Limb (tissue), 2 donors: ENCODE measurements around the gene DSG3.
A peak's percentile ranks its signal among the peaks of the same experiment; 100 is the strongest.

ENCODE experiments used
- DNase-seq, 2 donors: peaks; one replicate each; pipeline ENCODE4 v3.0.0-alpha.2; 2016; ENCODE audit errors: extremely low spot score in 2 of 2

DSG3 gene

DNA sequence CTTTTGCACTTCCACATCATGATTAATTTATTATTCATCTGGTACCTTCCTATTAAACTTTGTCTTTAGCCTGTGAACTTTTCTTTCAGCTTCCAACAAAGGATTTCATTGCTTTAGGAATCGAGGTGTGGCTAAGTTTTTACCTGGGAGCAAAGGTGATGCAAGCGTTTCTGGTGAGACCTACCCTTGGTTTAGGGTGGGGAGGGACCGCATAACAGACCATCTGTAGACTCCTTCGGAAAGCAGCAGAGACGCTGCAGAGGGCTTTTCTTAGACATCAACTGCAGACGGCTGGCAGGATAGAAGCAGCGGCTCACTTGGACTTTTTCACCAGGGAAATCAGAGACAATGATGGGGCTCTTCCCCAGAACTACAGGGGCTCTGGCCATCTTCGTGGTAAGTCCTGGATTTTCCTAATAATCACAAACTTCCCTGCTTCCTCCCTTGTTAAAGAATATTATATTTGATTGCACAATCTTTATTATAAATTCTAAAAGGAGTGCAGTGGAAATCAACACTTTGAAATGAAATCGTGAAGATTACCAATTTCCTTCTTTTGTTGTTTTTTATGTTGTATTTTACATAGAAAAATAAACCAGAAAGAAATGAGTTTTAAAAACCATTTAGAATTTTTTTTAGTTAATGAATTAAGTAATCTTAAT, at the start of gene DSG3:
TSS of gene DSG3 (plus strand) at position 212 of the 662 bp plus-strand sequence. CDS start at position 349, 137 bp downstream.
- no peak for DNase-seq

- DNase-seq = no peak
Measured at GRCh38 chr18:31398191-31398590, 49.4 kb upstream of the DSG3 start.

- no peak for DNase-seq
Measured at GRCh38 chr18:31399306-31400032, 48.1 kb upstream of the DSG3 start.

GRCh38 chr18:31401156-31402025, 46.1 kb upstream of the DSG3 start:
- no peak for DNase-seq

DNA sequence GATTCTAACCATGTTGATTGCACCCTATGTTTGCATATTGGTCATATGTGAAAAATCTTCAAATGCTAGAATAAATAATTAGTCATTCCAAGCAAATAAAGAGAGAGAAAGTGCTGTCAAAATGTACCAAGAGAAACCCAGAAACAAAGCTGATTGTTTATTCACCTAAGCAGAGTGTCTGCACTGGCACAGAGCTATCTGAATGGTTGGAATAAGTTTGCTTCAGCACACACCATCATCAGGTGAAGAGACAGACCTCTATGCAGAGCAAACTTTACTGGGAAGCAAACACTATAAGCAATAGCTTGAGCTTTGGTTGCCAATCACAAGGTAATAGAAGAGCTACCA, 45.5 kb upstream of the DSG3 start:
- no peak for DNase-seq

DNA sequence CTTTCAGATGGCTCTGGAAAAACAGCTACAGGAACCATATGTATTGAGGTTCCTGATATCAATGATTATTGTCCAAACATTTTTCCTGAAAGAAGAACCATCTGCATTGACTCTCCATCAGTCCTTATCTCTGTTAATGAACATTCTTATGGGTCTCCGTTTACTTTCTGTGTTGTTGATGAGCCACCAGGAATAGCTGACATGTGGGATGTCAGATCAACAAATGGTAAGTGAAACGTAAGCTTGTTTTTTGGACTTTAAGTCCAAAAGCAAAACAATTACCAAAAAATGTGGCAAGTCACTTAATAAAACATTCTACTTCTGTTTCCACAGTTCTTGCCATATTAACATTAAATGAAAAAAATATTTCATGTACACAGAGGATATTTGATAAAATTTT, 44.1 kb upstream of the DSG3 start:
- no peak for DNase-seq

- DNase-seq = no peak
Measured at GRCh38 chr18:31407649-31408048, 39.9 kb upstream of the DSG3 start.

DNA sequence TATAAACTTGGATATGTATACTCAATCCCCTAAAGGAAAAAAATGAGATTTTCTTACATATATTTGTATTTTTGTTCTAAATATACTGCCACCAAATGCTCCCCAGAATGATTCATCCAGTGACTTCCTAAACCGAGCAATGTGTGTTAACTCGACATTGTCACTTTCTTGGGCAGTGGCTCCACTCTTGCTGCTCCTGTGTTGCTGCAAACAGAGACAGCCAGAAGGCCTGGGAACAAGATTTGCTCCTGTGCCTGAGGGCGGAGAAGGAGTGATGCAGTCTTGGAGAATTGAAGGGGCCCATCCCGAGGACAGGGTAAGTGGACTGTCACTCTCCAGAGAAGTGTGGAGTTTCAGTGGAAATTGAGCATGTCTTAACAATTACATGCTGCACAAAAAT, 38.3 kb upstream of the DSG3 start:
- no peak for DNase-seq

DNA sequence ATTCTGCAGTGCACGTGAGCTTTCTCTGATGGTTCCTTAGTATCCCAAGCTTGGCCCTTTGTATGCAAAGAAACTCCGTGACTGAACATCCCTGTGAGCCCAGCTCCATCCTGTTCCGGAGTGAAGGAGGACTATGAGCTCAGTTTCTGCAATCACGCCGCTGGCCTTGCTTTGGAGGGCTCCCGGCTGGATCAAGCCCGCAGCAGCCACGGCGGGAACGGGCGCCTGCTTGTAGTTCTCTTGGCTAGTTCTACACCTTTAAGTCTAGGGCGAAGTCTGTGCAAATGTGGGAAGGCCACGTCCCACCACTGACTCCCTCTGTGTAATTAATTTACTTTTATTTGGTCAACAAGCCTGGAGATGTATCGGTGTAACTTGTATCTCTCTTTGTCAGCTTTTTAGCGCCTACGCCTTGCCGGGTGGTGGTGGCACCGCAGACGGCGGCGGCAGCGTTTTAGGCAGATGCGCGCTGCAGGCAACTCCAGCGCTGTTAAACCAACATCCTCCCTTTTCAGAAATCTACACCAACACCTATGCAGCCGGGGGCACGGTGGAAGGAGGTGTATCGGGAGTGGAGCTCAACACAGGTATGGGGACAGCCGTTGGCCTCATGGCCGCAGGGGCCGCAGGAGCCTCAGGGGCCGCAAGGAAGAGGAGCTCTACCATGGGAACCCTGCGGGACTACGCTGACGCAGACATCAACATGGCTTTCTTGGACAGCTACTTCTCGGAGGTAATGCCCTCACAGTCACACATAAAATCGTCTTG, 36.6 kb upstream of the DSG3 start:
- no peak for DNase-seq

- no peak for DNase-seq
Measured at GRCh38 chr18:31413137-31413536, 34.4 kb upstream of the DSG3 start.

- DNase-seq = no peak
Measured at GRCh38 chr18:31417850-31418249, 29.7 kb upstream of the DSG3 start.

- no peak for DNase-seq
Measured at GRCh38 chr18:31419457-31419932, 28.0 kb upstream of the DSG3 start.

- DNase-seq = no peak
Measured at GRCh38 chr18:31420032-31420431, 27.5 kb upstream of the DSG3 start.

DNA sequence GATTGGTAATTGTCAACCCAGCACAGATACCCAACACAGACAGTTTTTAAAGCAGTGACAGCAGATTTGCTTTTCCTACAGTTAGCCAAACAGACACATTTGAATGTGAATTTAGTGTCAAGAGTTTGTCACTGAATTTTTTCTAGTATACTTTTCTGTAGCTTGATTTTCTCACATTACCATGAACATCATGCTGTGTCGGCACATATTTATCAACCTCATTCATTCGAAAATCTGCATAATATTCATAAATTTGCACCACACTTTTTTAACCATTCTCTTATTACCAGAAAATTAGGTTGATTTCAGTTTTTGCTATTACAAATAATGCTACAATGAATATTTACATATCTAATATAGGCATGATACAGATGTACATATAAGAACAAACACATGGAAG, 27.0 kb upstream of the DSG3 start:
- DNase-seq = no peak

DNA sequence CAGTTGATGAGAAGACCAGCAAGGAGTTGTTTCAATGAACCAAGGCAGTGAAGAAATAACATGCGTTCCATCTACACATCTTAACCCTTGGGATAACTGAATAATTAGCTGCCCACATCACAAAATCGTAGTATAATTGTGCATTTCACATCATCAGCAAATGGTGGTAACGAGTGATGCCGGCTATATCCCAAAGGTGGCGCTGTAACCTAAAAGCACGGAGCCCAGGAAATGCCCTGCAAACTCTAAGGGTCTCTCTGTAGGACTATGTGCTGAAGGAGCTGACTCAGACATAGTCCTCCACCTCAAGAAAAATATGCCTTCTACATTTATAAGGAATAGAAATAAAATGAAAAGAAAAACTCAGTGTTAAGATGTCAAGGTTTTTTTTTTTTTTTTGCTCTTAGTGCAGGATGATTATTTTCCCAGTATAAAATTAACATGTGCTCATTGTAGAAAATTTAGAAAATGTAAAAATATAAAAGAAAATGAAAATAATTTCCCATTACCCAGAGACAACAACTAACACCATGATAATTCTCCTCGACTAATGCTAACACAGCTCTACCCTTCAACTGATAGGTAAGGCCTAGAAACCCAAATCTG, 23.1 kb upstream of the DSG3 start:
- peak in 1 of 2 donors; percentile 36 for DNase-seq

GRCh38 chr18:31426021-31426420, 21.5 kb upstream of the DSG3 start:
- DNase-seq = no peak

GRCh38 chr18:31426871-31427406, 20.6 kb upstream of the DSG3 start:
- DNase-seq = no peak

GRCh38 chr18:31428211-31428610, 19.3 kb upstream of the DSG3 start:
- no peak for DNase-seq

DNA sequence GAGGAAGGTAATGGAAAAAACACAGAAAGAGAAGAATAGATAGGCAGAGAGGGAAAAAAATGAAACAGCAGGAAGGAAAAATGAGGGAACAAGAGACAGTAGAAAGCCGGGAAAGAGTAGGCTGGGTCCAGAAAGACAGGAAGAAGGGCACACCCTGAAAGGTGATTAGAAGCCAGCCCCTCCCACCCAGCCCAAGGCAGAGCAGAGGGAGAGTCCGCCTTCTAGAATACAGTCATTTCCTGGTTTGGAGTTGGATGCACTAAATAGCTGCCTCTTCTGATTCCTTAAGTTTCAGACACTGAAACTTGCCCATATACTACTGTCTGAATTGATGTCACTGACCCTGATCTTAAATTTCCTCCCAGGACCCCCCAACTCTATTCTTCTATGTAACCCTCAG, 17.9 kb upstream of the DSG3 start:
- no peak for DNase-seq

- DNase-seq = no peak
Measured at GRCh38 chr18:31430072-31430471, 17.5 kb upstream of the DSG3 start.

DNA sequence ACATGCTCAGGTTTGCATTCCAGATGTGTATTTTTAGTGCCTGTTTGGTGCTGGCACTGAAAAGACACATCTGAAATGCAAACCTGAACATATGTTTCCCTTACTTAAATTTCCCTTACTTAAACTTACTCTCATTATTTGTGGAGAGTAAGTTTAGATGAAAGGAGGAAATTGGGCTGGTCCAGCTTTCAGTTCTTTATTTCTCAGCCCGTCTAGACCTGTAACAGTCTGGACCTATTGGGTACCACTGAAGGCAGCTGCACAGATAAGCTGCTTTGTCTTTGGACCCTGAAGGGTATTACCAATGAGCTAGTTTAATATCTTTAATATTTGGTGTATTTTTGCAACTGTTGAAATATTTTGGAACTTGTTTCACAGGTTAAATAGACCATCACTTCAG, 17.0 kb upstream of the DSG3 start:
- DNase-seq = no peak
